Vagina (tissue), 2 donors: ENCODE measurements around the gene SOX4. TPM values are rescaled to one million over a fixed set of nuclear protein-coding genes. Genes with fewer than 3 reads are reported as not detected.
A peak's percentile ranks its signal among the peaks of the same experiment; 100 is the strongest.

Experiments
- DNase-seq, 2 donors: peaks; one replicate each; pipeline ENCODE4 v3.0.0-alpha.2; 2017; ENCODE audit errors: extremely low spot score in 2 of 2
- H3K27ac ChIP-seq: fragments of 200-600 bp; sonication (generic); one replicate; pipeline ENCODE4 v1.5.1; 2019
- H3K27me3 ChIP-seq: fragments of 200-600 bp; sonication (generic); one replicate; pipeline ENCODE4 v1.5.1; 2019
- H3K36me3 ChIP-seq, 2 donors: fragments of 200-600 bp; sonication (generic); one replicate each; pipeline ENCODE4 v1.5.1; 2017 to 2019
- H3K4me1 ChIP-seq: fragments of 200-600 bp; sonication (generic); one replicate; pipeline ENCODE4 v1.5.1; 2019
- H3K4me3 ChIP-seq, 2 donors: fragments of 200-600 bp; sonication (generic); 1 replicate in 1 of 2; 2 replicates in 1 of 2; pipeline ENCODE4 v1.5.1; 2016 to 2019
- H3K9me3 ChIP-seq: fragments of 200-600 bp; sonication (generic); one replicate; pipeline ENCODE4 v1.5.1; 2019
- CTCF ChIP-seq, 3 experiments: fragments of 450-650 bp in 2 of 3; fragments of 200-600 bp in 1 of 3; sonication (generic) in 1 of 3; IDR thresholded peaks; one replicate each; pipeline ENCODE4 v1.5.1; 2017 to 2019; ENCODE audit warnings: antibody characterized with exemption in 3 of 3, mild to moderate bottlenecking in 2 of 3, moderate library complexity in 2 of 3
- POLR2A ChIP-seq, 2 donors: fragments of 450-650 bp; IDR thresholded peaks; one replicate each; pipeline ENCODE4 v1.6.1; 2017; ENCODE audit warnings: antibody characterized with exemption in 2 of 2, mild to moderate bottlenecking in 2 of 2, moderate library complexity in 2 of 2
- POLR2AphosphoS5 ChIP-seq, 2 donors: sonication (generic); formaldehyde crosslinking; IDR thresholded peaks; one replicate each; pipeline ENCODE4 v1.9.0; 2017; ENCODE audit warnings: antibody characterized with exemption in 2 of 2, mild to moderate bottlenecking in 2 of 2, low read depth in 1 of 2; ENCODE audit not compliant: insufficient read depth in 1 of 2
- intact Hi-C: fragments of 100-400 bp; cut with DNase I; formaldehyde crosslinking; loops from one replicate; pipeline ENCODE4 v1.15.1; 2023
- total RNA-seq: library from RNA; depleted of rRNA; stranded (reverse); fragments of >200 nt; gene quantifications from one replicate; pipeline ENCODE4 v1.2.3, GENCODE V29; 2016

SOX4 gene
- total RNA-seq, 1 donor from 2014 or later, result 11.5 TPM

- TF ChIP-seq POLR2AphosphoS5 (IDR thresholded peaks at IDR 0.05; ENCODE audit: insufficient read depth in 1 of 2, low read depth in 1 of 2), result no peak
- TF ChIP-seq POLR2A (IDR thresholded peaks at IDR 0.05), result no peak
- TF ChIP-seq CTCF (IDR thresholded peaks at IDR 0.05), result no peak
- Histone ChIP-seq H3K36me3 (no peaks in the 10 kb centered on the region), H3K4me1 (peaks cover 7% of the 10 kb centered on the region), H3K4me3 (no peak overlapping the region), H3K27me3 (no peaks in the 10 kb centered on the region), H3K27ac (no peak overlapping the region), H3K9me3 (no peaks in the 10 kb centered on the region)
- intact Hi-C loops, result no loop called here
- DNase-seq, result no peak
Observed at GRCh38 chr6:21582651-21583050, 10.9 kb upstream of the SOX4 start.

- Histone ChIP-seq H3K9me3 (no peaks in the 10 kb centered on the region), H3K27ac (peak overlapping the region; percentile 78), H3K4me1 (peaks cover 14% of the 10 kb centered on the region), H3K4me3 (no peak overlapping the region), H3K36me3 (no peaks in the 10 kb centered on the region), H3K27me3 (no peaks in the 10 kb centered on the region)
- intact Hi-C loops, result no loop called here
- DNase-seq, result no peak
- TF ChIP-seq POLR2A (IDR thresholded peaks at IDR 0.05) (no peak), CTCF (IDR thresholded peaks at IDR 0.05) (no peak), POLR2AphosphoS5 (IDR thresholded peaks at IDR 0.05; ENCODE audit: insufficient read depth in 1 of 2, low read depth in 1 of 2) (no peak)
Observed at GRCh38 chr6:21586300-21586699, 7.3 kb upstream of the SOX4 start.

- no peak for DNase-seq
- Histone ChIP-seq H3K4me3 (peak overlapping the region; percentile 66 to 74), H3K27ac (peak overlapping the region; percentile 78), H3K27me3 (no peaks in the 10 kb centered on the region), H3K9me3 (no peaks in the 10 kb centered on the region), H3K4me1 (peaks cover 14% of the 10 kb centered on the region), H3K36me3 (no peaks in the 10 kb centered on the region)
- intact Hi-C loops, result no loop called here
- TF ChIP-seq POLR2A (IDR thresholded peaks at IDR 0.05) (no peak), CTCF (IDR thresholded peaks at IDR 0.05) (no peak), POLR2AphosphoS5 (IDR thresholded peaks at IDR 0.05; ENCODE audit: insufficient read depth in 1 of 2, low read depth in 1 of 2) (no peak)
Observed at GRCh38 chr6:21586740-21587178, 6.8 kb upstream of the SOX4 start.

- H3K9me3 ChIP-seq, result no peaks in the 10 kb centered on the region
- H3K27me3 ChIP-seq, result no peaks in the 10 kb centered on the region
- peak overlapping the region; percentile 78 for H3K27ac ChIP-seq
- H3K36me3 ChIP-seq, result no peaks in the 10 kb centered on the region
- no peak for TF ChIP-seq CTCF (IDR thresholded peaks at IDR 0.05)
- TF ChIP-seq POLR2AphosphoS5 (IDR thresholded peaks at IDR 0.05; ENCODE audit: insufficient read depth in 1 of 2, low read depth in 1 of 2), result peak; percentile 16 to 45
- intact Hi-C loops, result no loop called here
- peaks cover 14% of the 10 kb centered on the region for H3K4me1 ChIP-seq
- peak overlapping the region; percentile 66 to 74 for H3K4me3 ChIP-seq
- no peak for DNase-seq
Observed at GRCh38 chr6:21587179-21587960, 6.2 kb upstream of the SOX4 start.

GRCh38 chr6:21587961-21588480, 5.5 kb upstream of the SOX4 start:
- Histone ChIP-seq H3K27me3 (no peaks in the 10 kb centered on the region), H3K27ac (peak overlapping the region; percentile 78), H3K9me3 (no peaks in the 10 kb centered on the region), H3K36me3 (no peaks in the 10 kb centered on the region), H3K4me3 (peak overlapping the region; percentile 66 to 74), H3K4me1 (peaks cover 19% of the 10 kb centered on the region)
- intact Hi-C loops, result no loop called here
- TF ChIP-seq POLR2A (IDR thresholded peaks at IDR 0.05) (no peak), CTCF (IDR thresholded peaks at IDR 0.05) (no peak), POLR2AphosphoS5 (IDR thresholded peaks at IDR 0.05; ENCODE audit: insufficient read depth in 1 of 2, low read depth in 1 of 2) (no peak)
- no peak for DNase-seq
